ENCODE measurements around the gene FAM171A2. TPM values are rescaled to one million over a fixed set of nuclear protein-coding genes. Genes with fewer than 3 reads are reported as not detected.

FAM171A2 gene
- polyA plus RNA-seq (2013, experiment 1 of 2) = 21.9 TPM
- 23.0 TPM for polyA plus RNA-seq (2013, experiment 2 of 2)

DNA sequence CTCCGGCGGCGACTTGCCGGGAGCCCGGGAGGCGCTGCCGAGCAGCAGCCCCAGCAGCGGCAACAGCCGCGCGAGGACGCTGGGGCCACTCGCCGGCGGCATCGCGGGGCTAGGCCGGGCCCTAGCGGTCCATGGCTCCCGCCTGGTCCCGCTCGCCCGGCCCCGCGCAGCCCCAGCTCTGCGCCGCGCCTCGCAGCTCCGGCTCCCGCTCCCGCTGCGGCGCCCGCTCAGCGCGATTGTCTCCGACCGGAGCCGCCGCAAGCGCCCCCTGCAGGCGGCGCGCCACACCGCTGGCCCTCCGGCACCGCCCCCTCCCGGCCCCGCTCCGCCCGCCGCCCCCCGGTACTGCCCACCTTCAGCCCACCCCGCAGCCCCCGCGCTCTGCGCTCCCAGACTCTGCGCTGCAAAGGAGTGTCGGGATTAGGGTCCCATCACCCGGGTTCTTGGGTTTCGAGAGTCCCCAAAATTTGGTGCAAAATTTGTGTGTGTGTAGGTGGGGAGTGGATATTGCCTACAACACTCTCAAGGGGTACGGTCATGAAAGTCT, at the start of gene FAM171A2:
Gene FAM171A2 (minus strand): TSS at position 241 of the 547 bp plus-strand sequence. CDS start 139 bp downstream, at position 102.
- H3K27ac ChIP-seq (ENCODE audit: low read depth, low read length) = peak within 1 kb of the TSS; percentile 58; the same call in 1 of the 2 replicates

GRCh38 chr17:44409309-44410028, 45.8 kb upstream of the FAM171A2 start:
- H3K36me3 ChIP-seq (ENCODE audit: insufficient read depth, low read length) = peaks cover 12% of the 10 kb centered on the region

More for the DNA sequence above, at the start of gene FAM171A2:
- Histone ChIP-seq H3K9me3 (ENCODE audit: insufficient read depth, low read depth, low read length) (no peaks in the 10 kb centered on the region), H3K9ac (ENCODE audit: low read depth, low read length) (peak within 1 kb of the TSS; percentile 89), H3K27me3 (ENCODE audit: insufficient read depth, low read length) (peaks cover 16% of the 10 kb centered on the region), H3K4me1 (ENCODE audit: insufficient read depth, low read length) (peaks cover 24% of the 10 kb centered on the region), H3K4me3 (ENCODE audit: low read length) (peak within 1 kb of the TSS; percentile 88), H3K36me3 (ENCODE audit: insufficient read depth, low read length) (peaks cover 4% of the 10 kb centered on the region; the same call in 1 of the 2 replicates)
- WGBS = 1% methylated on average over 63 of the region's 63 CpGs

DNA sequence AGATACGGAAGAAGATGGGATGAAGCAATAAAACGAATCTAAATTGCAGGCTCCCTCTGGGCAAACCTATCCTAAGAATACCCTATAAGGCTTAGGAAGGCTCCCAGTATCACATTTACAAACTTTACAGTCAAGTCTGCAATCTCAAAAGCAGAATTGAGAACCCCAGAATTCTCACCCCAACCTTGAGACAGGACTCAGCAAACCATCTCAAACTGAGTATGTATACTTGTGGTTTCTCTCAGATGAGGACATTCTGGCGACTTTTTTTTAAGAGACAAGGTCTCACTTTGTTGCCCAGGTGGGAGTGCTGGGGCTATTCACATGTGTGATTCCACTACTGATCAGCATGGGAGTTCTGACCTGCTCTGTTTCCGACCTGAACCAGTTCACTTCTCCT, 45.1 kb upstream of the FAM171A2 start:
- Histone ChIP-seq H3K27me3 (ENCODE audit: insufficient read depth, low read length) (no peaks in the 10 kb centered on the region), H3K4me1 (ENCODE audit: insufficient read depth, low read length) (no peaks in the 10 kb centered on the region)
- 89% methylated on average over 3 of the region's 4 CpGs for WGBS

More at GRCh38 chr17:44409309-44410028, 45.8 kb upstream of the FAM171A2 start:
- no peak overlapping the region for H3K9ac ChIP-seq (ENCODE audit: low read depth, low read length)
- no peak overlapping the region for H3K4me3 ChIP-seq (ENCODE audit: low read length)
- no peaks in the 10 kb centered on the region for H3K4me1 ChIP-seq (ENCODE audit: insufficient read depth, low read length)
- H3K9me3 ChIP-seq (ENCODE audit: insufficient read depth, low read depth, low read length) = no peaks in the 10 kb centered on the region
- WGBS = 95% methylated on average over 5 of the region's 7 CpGs
- no peak overlapping the region for H3K27ac ChIP-seq (ENCODE audit: low read depth, low read length)
- no peaks in the 10 kb centered on the region for H3K27me3 ChIP-seq (ENCODE audit: insufficient read depth, low read length)

GRCh38 chr17:44402564-44403172, 39.0 kb upstream of the FAM171A2 start:
- no peaks in the 10 kb centered on the region for H3K4me1 ChIP-seq (ENCODE audit: insufficient read depth, low read length)
- H3K4me3 ChIP-seq (ENCODE audit: low read length) = no peak overlapping the region
- no peak overlapping the region for H3K27ac ChIP-seq (ENCODE audit: low read depth, low read length)
- no peaks in the 10 kb centered on the region for H3K27me3 ChIP-seq (ENCODE audit: insufficient read depth, low read length)
- 100% methylated on average over 5 of the region's 5 CpGs for WGBS
- no peak overlapping the region for H3K9ac ChIP-seq (ENCODE audit: low read depth, low read length)
- peaks cover 64% of the 10 kb centered on the region for H3K36me3 ChIP-seq (ENCODE audit: insufficient read depth, low read length)
- no peaks in the 10 kb centered on the region for H3K9me3 ChIP-seq (ENCODE audit: insufficient read depth, low read depth, low read length)

More for the DNA sequence above, 45.1 kb upstream of the FAM171A2 start:
- H3K36me3 ChIP-seq (ENCODE audit: insufficient read depth, low read length) = peaks cover 16% of the 10 kb centered on the region
- no peak overlapping the region for H3K4me3 ChIP-seq (ENCODE audit: low read length)
- no peak overlapping the region for H3K27ac ChIP-seq (ENCODE audit: low read depth, low read length)
- H3K9ac ChIP-seq (ENCODE audit: low read depth, low read length) = no peak overlapping the region
- no peaks in the 10 kb centered on the region for H3K9me3 ChIP-seq (ENCODE audit: insufficient read depth, low read depth, low read length)

DNA sequence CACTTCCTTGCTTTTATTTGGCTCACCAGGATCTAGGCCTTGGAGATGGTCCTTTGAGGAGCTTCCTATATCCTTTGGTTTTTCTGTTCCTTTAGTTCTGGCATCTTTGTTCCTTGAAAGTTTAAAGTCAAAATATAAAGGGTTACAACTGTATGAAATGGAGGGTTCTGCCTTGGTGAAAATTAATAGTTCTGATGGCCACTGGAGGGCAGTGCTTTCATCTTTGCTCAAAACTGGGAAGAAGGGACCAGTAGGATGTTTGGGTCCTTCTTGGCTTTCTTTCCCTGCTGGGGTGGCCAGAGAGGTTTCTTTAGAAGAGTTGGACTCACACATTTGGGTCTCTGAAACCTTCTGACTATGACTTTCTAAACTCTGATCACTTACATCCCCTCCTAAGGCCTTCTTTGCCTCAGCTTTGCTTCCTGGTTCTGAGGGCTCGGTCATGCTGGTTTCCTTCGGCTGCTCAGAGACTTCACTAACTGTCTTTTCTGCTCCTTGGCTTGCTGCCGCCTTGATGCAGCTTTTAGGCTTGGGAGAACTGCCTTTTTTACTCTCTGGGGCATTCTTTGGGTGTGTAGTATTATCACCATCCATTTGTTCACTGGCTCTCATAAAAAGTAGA, 36.7 kb upstream of the FAM171A2 start:
- Histone ChIP-seq H3K27ac (ENCODE audit: low read depth, low read length) (no peak overlapping the region), H3K9ac (ENCODE audit: low read depth, low read length) (no peak overlapping the region), H3K4me1 (ENCODE audit: insufficient read depth, low read length) (no peaks in the 10 kb centered on the region), H3K4me3 (ENCODE audit: low read length) (no peak overlapping the region), H3K36me3 (ENCODE audit: insufficient read depth, low read length) (peaks cover 74% of the 10 kb centered on the region), H3K27me3 (ENCODE audit: insufficient read depth, low read length) (no peaks in the 10 kb centered on the region), H3K9me3 (ENCODE audit: insufficient read depth, low read depth, low read length) (no peaks in the 10 kb centered on the region)
- 95% methylated on average over 3 of the region's 3 CpGs for WGBS

DNA sequence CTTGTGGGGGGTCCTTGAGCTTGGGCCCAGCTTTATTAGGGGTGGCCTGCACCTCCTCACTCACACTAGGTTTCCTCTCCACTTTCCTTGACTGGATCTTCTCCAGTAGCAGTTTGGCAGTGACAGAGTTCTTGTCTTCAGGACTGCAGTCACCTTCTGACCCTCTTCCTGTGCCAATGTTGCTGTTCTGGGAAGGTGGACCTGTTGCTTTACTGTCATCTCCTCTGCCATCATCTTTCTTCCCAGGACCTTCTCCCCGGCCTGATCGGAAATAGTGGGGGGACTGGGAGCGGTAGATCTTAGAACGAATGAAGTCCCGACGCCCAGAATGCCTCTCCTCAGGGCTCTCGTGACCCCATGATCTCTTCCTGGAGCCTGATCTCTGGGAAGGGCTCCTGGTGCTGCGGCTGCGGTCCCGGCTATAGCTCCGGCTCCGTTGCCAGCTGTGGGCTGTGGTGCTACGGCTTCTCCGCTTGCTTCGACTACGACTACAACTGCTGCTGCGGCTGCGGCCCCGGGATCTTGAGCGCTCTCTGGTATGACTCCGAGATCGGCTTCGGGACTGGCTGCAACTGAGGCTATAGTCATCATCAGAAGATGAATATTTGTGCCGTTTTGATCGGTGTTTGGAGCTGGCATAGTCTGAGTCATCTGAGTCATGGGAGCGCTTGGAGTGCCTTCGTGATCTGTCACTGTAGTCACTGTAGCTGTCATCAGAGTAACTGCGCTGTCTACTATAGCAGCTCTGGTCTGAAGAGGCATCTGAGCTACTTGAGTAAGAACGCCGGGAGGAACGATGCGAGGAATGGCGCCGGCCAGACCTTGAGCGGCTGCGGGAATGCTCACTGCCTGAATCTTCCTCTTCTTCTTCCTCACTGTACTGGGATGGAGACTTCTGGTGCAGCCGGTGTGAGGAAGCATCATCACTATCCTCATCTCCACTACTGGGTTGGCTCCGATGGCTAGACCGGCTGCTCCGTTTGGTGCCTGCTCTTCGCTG, 35.3 kb upstream of the FAM171A2 start:
- peaks cover 65% of the 10 kb centered on the region for H3K36me3 ChIP-seq (ENCODE audit: insufficient read depth, low read length)
- no peak overlapping the region for H3K9ac ChIP-seq (ENCODE audit: low read depth, low read length)
- H3K9me3 ChIP-seq (ENCODE audit: insufficient read depth, low read depth, low read length) = no peaks in the 10 kb centered on the region
- H3K27ac ChIP-seq (ENCODE audit: low read depth, low read length) = no peak overlapping the region
- no peak overlapping the region for H3K4me3 ChIP-seq (ENCODE audit: low read length)
- H3K27me3 ChIP-seq (ENCODE audit: insufficient read depth, low read length) = no peaks in the 10 kb centered on the region
- WGBS = 96% methylated on average over 41 of the region's 41 CpGs
- no peaks in the 10 kb centered on the region for H3K4me1 ChIP-seq (ENCODE audit: insufficient read depth, low read length)

DNA sequence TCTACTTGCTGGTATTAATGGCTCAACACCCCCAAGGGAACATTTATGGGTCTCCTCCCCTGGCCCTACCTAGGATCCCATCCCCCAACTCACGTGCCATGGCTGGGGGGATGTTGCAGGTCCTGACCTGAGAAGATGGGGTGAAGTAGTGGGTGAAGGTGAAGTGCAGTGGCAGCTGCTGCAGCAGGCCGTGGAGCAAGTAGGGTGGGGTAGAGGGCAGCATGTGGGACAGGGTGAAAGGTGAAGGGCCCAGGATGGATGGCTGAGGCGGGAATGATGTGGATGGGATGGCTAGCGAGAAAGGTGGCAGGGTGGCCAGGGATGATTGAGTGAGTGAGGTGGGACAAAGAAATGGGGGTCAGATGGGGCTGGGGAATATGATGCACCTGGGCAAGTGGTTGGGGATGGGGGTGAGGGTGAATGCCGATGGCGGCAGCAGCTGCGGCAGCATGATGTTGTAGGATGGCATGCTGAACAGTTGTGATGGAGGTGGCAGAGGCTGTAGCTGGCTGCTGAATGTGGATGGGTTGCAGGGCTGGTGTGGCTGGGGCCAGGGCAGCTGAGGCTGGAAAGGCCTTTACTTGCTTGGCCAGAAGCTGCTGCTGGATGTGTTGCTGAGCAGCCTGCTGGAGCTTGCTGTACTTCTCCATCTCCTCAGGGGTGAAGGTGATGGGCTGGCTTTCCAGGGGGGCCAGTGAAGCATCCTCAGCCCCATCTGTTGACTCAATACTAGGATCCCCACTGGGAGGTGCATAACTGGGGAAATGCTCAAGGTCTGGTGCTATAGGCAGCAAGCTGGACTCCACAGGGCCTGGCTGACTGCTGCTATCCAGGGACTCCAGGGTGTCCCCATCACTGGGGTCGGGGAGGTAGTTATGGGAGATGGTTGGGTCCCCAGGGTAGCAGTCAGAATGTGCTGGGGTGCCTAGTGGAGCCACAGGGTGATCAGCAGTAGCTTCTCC, 34.1 kb upstream of the FAM171A2 start:
- H3K27me3 ChIP-seq (ENCODE audit: insufficient read depth, low read length) = no peaks in the 10 kb centered on the region
- no peaks in the 10 kb centered on the region for H3K9me3 ChIP-seq (ENCODE audit: insufficient read depth, low read depth, low read length)
- WGBS = 95% methylated on average over 8 of the region's 8 CpGs
- peaks cover 64% of the 10 kb centered on the region for H3K36me3 ChIP-seq (ENCODE audit: insufficient read depth, low read length)
- no peak overlapping the region for H3K27ac ChIP-seq (ENCODE audit: low read depth, low read length)
- H3K4me1 ChIP-seq (ENCODE audit: insufficient read depth, low read length) = no peaks in the 10 kb centered on the region
- H3K9ac ChIP-seq (ENCODE audit: low read depth, low read length) = no peak overlapping the region; the same call in 1 of the 2 replicates
- H3K4me3 ChIP-seq (ENCODE audit: low read length) = no peak overlapping the region

DNA sequence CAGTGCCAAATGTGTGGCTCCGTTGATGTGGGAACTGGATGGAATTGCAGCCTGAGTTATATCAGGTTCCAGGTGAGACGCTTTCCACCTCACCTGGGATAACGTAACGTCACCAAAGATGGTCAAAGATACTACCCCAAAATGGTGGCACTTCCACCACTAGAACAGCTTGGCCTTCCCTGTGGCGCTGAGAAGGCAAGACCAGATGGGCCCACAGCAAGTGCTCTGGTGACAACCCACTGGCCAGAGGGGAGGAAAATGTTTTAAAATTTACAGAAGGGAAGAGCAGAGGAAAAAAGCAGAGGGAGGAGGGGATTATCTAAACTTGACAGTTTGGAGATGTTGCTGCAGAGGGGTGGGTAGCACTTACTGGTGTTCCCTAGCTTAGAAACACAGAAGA, 33.3 kb upstream of the FAM171A2 start:
- Histone ChIP-seq H3K4me3 (ENCODE audit: low read length) (no peak overlapping the region), H3K27ac (ENCODE audit: low read depth, low read length) (no peak overlapping the region), H3K9ac (ENCODE audit: low read depth, low read length) (no peak overlapping the region), H3K4me1 (ENCODE audit: insufficient read depth, low read length) (no peaks in the 10 kb centered on the region), H3K9me3 (ENCODE audit: insufficient read depth, low read depth, low read length) (no peaks in the 10 kb centered on the region), H3K36me3 (ENCODE audit: insufficient read depth, low read length) (peaks cover 57% of the 10 kb centered on the region), H3K27me3 (ENCODE audit: insufficient read depth, low read length) (no peaks in the 10 kb centered on the region)
- 93% methylated on average over 5 of the region's 5 CpGs for WGBS

- no peaks in the 10 kb centered on the region for H3K4me1 ChIP-seq (ENCODE audit: insufficient read depth, low read length)
Measured at GRCh38 chr17:44394833-44395232, 31.2 kb upstream of the FAM171A2 start.

More at GRCh38 chr17:44394833-44395232, 31.2 kb upstream of the FAM171A2 start:
- H3K9ac ChIP-seq (ENCODE audit: low read depth, low read length) = no peak overlapping the region
- 92% methylated on average over 2 of the region's 2 CpGs for WGBS
- no peaks in the 10 kb centered on the region for H3K27me3 ChIP-seq (ENCODE audit: insufficient read depth, low read length)
- no peaks in the 10 kb centered on the region for H3K9me3 ChIP-seq (ENCODE audit: insufficient read depth, low read depth, low read length)
- H3K36me3 ChIP-seq (ENCODE audit: insufficient read depth, low read length) = peaks cover 38% of the 10 kb centered on the region
- no peak overlapping the region for H3K27ac ChIP-seq (ENCODE audit: low read depth, low read length)
- no peak overlapping the region for H3K4me3 ChIP-seq (ENCODE audit: low read length)

All from HUES64 (cell line).